Mesendoderm (in vitro differentiated cells): Measurements from ENCODE around the gene RFX3.

Source experiments
- DNase-seq: peaks from one replicate; pipeline ENCODE4 v3.0.0; 2013
- H2AK5ac ChIP-seq: 2 replicates; pipeline ENCODE4 v1.6.1; 2013; ENCODE audit warnings: low read length, inconsistent platforms
- H2BK120ac ChIP-seq: 2 replicates; pipeline ENCODE4 v1.6.1; 2013; ENCODE audit warnings: low read depth, mild to moderate bottlenecking, low read length, moderate library complexity, mixed read lengths
- H2BK15ac ChIP-seq: replicated peaks from 2 replicates; pipeline ENCODE4 v1.6.1; 2013; ENCODE audit warnings: low read depth, mild to moderate bottlenecking, moderate library complexity
- H2BK5ac ChIP-seq: 2 replicates; pipeline ENCODE4 v1.6.1; 2013; ENCODE audit warnings: low read length, inconsistent platforms
- H3K18ac ChIP-seq: 2 replicates; pipeline ENCODE4 v1.6.1; 2013; ENCODE audit warnings: mild to moderate bottlenecking, low read length, mixed read lengths
- H3K23ac ChIP-seq: one replicate; pipeline ENCODE4 v1.6.1; 2013; ENCODE audit warnings: low read length
- H3K27ac ChIP-seq: 2 replicates; pipeline ENCODE4 v1.5.1; 2013; ENCODE audit warnings: low read depth, mild to moderate bottlenecking, inconsistent platforms, low read length, moderate library complexity
- H3K27me3 ChIP-seq: 2 replicates; pipeline ENCODE4 v1.6.1; 2013; ENCODE audit warnings: low read length, control low read depth, mild to moderate bottlenecking, inconsistent platforms; ENCODE audit not compliant: insufficient read depth, poor library complexity
- H3K36me3 ChIP-seq: 2 replicates; pipeline ENCODE4 v1.6.1; 2013; ENCODE audit warnings: low read length, inconsistent platforms; ENCODE audit not compliant: control insufficient read depth, insufficient read depth
- H3K4ac ChIP-seq: one replicate; pipeline ENCODE4 v1.6.1; 2013; ENCODE audit warnings: low read depth, mild to moderate bottlenecking, low read length, moderate library complexity
- H3K4me1 ChIP-seq: 2 replicates; pipeline ENCODE4 v1.6.1; 2013; ENCODE audit warnings: low read depth, low read length, inconsistent platforms; ENCODE audit not compliant: control insufficient read depth
- H3K4me2 ChIP-seq: 2 replicates; pipeline ENCODE4 v1.6.1; 2013; ENCODE audit warnings: low read length
- H3K4me3 ChIP-seq: 2 replicates; pipeline ENCODE4 v1.5.1; 2013; ENCODE audit warnings: mild to moderate bottlenecking, low read length
- H3K56ac ChIP-seq: one replicate; pipeline ENCODE4 v1.6.1; 2013; ENCODE audit warnings: low read length
- H3K79me1 ChIP-seq: 2 replicates; pipeline ENCODE4 v1.6.1; 2013; ENCODE audit warnings: low read length, inconsistent platforms
- H3K79me2 ChIP-seq: 2 replicates; pipeline ENCODE4 v1.6.1; 2013; ENCODE audit warnings: mild to moderate bottlenecking, low read length; ENCODE audit not compliant: control insufficient read depth, insufficient read depth
- H3K9ac ChIP-seq: 2 replicates; pipeline ENCODE4 v1.6.1; 2013; ENCODE audit warnings: low read length, inconsistent platforms
- H4K5ac ChIP-seq: one replicate; pipeline ENCODE4 v1.6.1; 2013; ENCODE audit warnings: low read length
- H4K8ac ChIP-seq: one replicate; pipeline ENCODE4 v1.6.1; 2013; ENCODE audit warnings: low read depth, mild to moderate bottlenecking, control low read depth, low read length, moderate library complexity
- WGBS: extraction: QIAGEN DNeasy Blood & Tissue Kit; methylation state at CpG from one replicate; pipeline ENCODE4 v1.1.7; 2013; ENCODE audit warnings: low lambda C conversion rate, missing lambda C conversion rate; ENCODE audit not compliant: insufficient coverage; ENCODE audit errors: extremely low coverage; 5-methylcytosine and 5-hydroxymethylcytosine counted together

The RFX3 gene

GRCh38 chr9:3241290-3241689 lies 284.5 kb downstream of the RFX3 start:
- no CpG with 5 or more reads among the region's 3 CpGs for WGBS
- no peak overlapping the region for H4K8ac ChIP-seq
- H2BK5ac ChIP-seq = no peak overlapping the region
- no peaks in the 10 kb centered on the region for H3K36me3 ChIP-seq
- no peak overlapping the region for H3K4me2 ChIP-seq
- H3K79me1 ChIP-seq = no peaks in the 10 kb centered on the region
- H4K5ac ChIP-seq = no peak overlapping the region
- peak; percentile 50 for DNase-seq
- H3K4me1 ChIP-seq = no peaks in the 10 kb centered on the region
- H3K27ac ChIP-seq = no peak overlapping the region
- H3K4ac ChIP-seq = no peak overlapping the region
- no peaks in the 10 kb centered on the region for H3K27me3 ChIP-seq
- H3K4me3 ChIP-seq = no peak overlapping the region
- H2AK5ac ChIP-seq = no peak overlapping the region
- no peak overlapping the region for H2BK120ac ChIP-seq
- no peak overlapping the region for H3K18ac ChIP-seq
- no peak overlapping the region for H3K56ac ChIP-seq
- no peaks in the 10 kb centered on the region for H3K79me2 ChIP-seq
- no peak overlapping the region for H3K9ac ChIP-seq
- no peak overlapping the region for H3K23ac ChIP-seq
- H2BK15ac ChIP-seq = no peak overlapping the region

- no CpG with 5 or more reads among the region's 3 CpGs for WGBS
- H3K27me3 ChIP-seq = no peaks in the 10 kb centered on the region
- H2BK120ac ChIP-seq = no peak overlapping the region
- no peak overlapping the region for H2BK5ac ChIP-seq
- no peak overlapping the region for H3K4ac ChIP-seq
- H3K27ac ChIP-seq = no peak overlapping the region
- H3K18ac ChIP-seq = no peak overlapping the region
- H3K4me1 ChIP-seq = no peaks in the 10 kb centered on the region
- no peak overlapping the region for H2BK15ac ChIP-seq
- H3K9ac ChIP-seq = no peak overlapping the region
- no peak overlapping the region for H4K8ac ChIP-seq
- H3K36me3 ChIP-seq = no peaks in the 10 kb centered on the region
- H3K4me3 ChIP-seq = no peak overlapping the region
- no peak overlapping the region for H3K4me2 ChIP-seq
- no peaks in the 10 kb centered on the region for H3K79me1 ChIP-seq
- H4K5ac ChIP-seq = no peak overlapping the region
- H3K79me2 ChIP-seq = no peaks in the 10 kb centered on the region
- no peak overlapping the region for H3K56ac ChIP-seq
- no peak overlapping the region for H3K23ac ChIP-seq
- peak; percentile 84 for DNase-seq
- no peak overlapping the region for H2AK5ac ChIP-seq
These were observed 285.0 kb downstream of the RFX3 start for GRCh38 chr9:3240656-3241268.

GRCh38 chr9:3239240-3239639 lies 286.6 kb downstream of the RFX3 start:
- no CpG with 5 or more reads among the region's 4 CpGs for WGBS

GRCh38 chr9:3238236-3238635 lies 287.6 kb downstream of the RFX3 start:
- H3K36me3 ChIP-seq = no peaks in the 10 kb centered on the region
- no peak overlapping the region for H3K56ac ChIP-seq
- no peak overlapping the region for H3K27ac ChIP-seq
- H3K79me2 ChIP-seq = no peaks in the 10 kb centered on the region
- H4K8ac ChIP-seq = no peak overlapping the region
- no peak overlapping the region for H3K23ac ChIP-seq
- no peaks in the 10 kb centered on the region for H3K27me3 ChIP-seq
- no peak overlapping the region for H3K4me2 ChIP-seq
- no CpG with 5 or more reads among the region's 4 CpGs for WGBS
- no peaks in the 10 kb centered on the region for H3K79me1 ChIP-seq
- no peak overlapping the region for H2BK120ac ChIP-seq
- no peaks in the 10 kb centered on the region for H3K4me1 ChIP-seq
- no peak overlapping the region for H2BK15ac ChIP-seq
- H3K9ac ChIP-seq = no peak overlapping the region
- H3K4ac ChIP-seq = no peak overlapping the region
- no peak overlapping the region for H4K5ac ChIP-seq
- no peak overlapping the region for H2BK5ac ChIP-seq
- no peak for DNase-seq
- no peak overlapping the region for H3K18ac ChIP-seq
- H2AK5ac ChIP-seq = no peak overlapping the region
- H3K4me3 ChIP-seq = no peak overlapping the region

More at GRCh38 chr9:3239240-3239639, 286.6 kb downstream of the RFX3 start:
- Histone ChIP-seq H3K18ac (no peak overlapping the region), H4K8ac (no peak overlapping the region), H2BK15ac (no peak overlapping the region), H3K27ac (no peak overlapping the region), H4K5ac (no peak overlapping the region), H3K4me2 (no peak overlapping the region), H3K36me3 (no peaks in the 10 kb centered on the region), H3K27me3 (no peaks in the 10 kb centered on the region), H3K23ac (no peak overlapping the region), H3K9ac (no peak overlapping the region), H3K79me1 (no peaks in the 10 kb centered on the region), H2AK5ac (no peak overlapping the region), H3K4ac (no peak overlapping the region), H3K79me2 (no peaks in the 10 kb centered on the region), H3K4me1 (no peaks in the 10 kb centered on the region), H3K4me3 (no peak overlapping the region), H3K56ac (no peak overlapping the region), H2BK5ac (no peak overlapping the region), H2BK120ac (no peak overlapping the region)
- no peak for DNase-seq

- H3K23ac ChIP-seq = no peak overlapping the region
- no peak overlapping the region for H3K4me3 ChIP-seq
- no peak overlapping the region for H2BK15ac ChIP-seq
- no peaks in the 10 kb centered on the region for H3K27me3 ChIP-seq
- H3K4ac ChIP-seq = no peak overlapping the region
- DNase-seq = no peak
- no peak overlapping the region for H3K27ac ChIP-seq
- no peak overlapping the region for H3K56ac ChIP-seq
- H3K9ac ChIP-seq = no peak overlapping the region
- H3K4me1 ChIP-seq = no peaks in the 10 kb centered on the region
- no peaks in the 10 kb centered on the region for H3K79me2 ChIP-seq
- no peak overlapping the region for H3K4me2 ChIP-seq
- H3K36me3 ChIP-seq = no peaks in the 10 kb centered on the region
- H2BK120ac ChIP-seq = no peak overlapping the region
- H3K79me1 ChIP-seq = no peaks in the 10 kb centered on the region
- no peak overlapping the region for H4K5ac ChIP-seq
- no peak overlapping the region for H4K8ac ChIP-seq
- no peak overlapping the region for H2BK5ac ChIP-seq
- H2AK5ac ChIP-seq = no peak overlapping the region
- H3K18ac ChIP-seq = no peak overlapping the region
These were observed 288.7 kb downstream of the RFX3 start for GRCh38 chr9:3237121-3237520.

GRCh38 chr9:3235497-3235896 lies 290.3 kb downstream of the RFX3 start:
- Histone ChIP-seq H3K36me3 (no peaks in the 10 kb centered on the region), H3K79me1 (no peaks in the 10 kb centered on the region), H2BK5ac (no peak overlapping the region), H3K9ac (no peak overlapping the region), H3K18ac (no peak overlapping the region), H3K4me1 (no peaks in the 10 kb centered on the region), H3K4me3 (no peak overlapping the region), H3K27me3 (no peaks in the 10 kb centered on the region), H4K8ac (no peak overlapping the region), H3K56ac (no peak overlapping the region), H4K5ac (no peak overlapping the region), H3K23ac (no peak overlapping the region), H3K4ac (no peak overlapping the region), H3K27ac (no peak overlapping the region), H2BK15ac (no peak overlapping the region), H2BK120ac (no peak overlapping the region), H3K79me2 (no peaks in the 10 kb centered on the region), H3K4me2 (no peak overlapping the region), H2AK5ac (no peak overlapping the region)
- no CpG with 5 or more reads among the region's 1 CpG for WGBS
- DNase-seq = no peak
